WTC11 (cell line): ENCODE measurements around the gene SORCS2.

Experiments
- ARID4B ChIP-seq: sonication (generic); formaldehyde crosslinking; IDR thresholded peaks from 2 replicates; pipeline ENCODE4 v1.8.0; 2023; ENCODE audit warnings: missing genetic modification reagents, mild to moderate bottlenecking, borderline replicate concordance
- CTCF ChIP-seq: fragments of 200-600 bp; IDR thresholded peaks from 2 replicates; pipeline ENCODE4 v1.8.0; 2022; ENCODE audit warnings: antibody characterized with exemption
- FOXK1 ChIP-seq: sonication (generic); formaldehyde crosslinking; IDR thresholded peaks from 2 replicates; pipeline ENCODE4 v1.8.0; 2022; ENCODE audit warnings: mild to moderate bottlenecking, moderate library complexity, missing genetic modification reagents
- NR2C2 ChIP-seq: sonication (generic); formaldehyde crosslinking; IDR thresholded peaks from 2 replicates; pipeline ENCODE4 v1.8.0; 2022; ENCODE audit warnings: mild to moderate bottlenecking, missing genetic modification reagents
- NR3C1 ChIP-seq: sonication (generic); formaldehyde crosslinking; conservative IDR thresholded peaks from 2 replicates; pipeline ENCODE4 v1.8.1; 2023; ENCODE audit warnings: low read depth, mild to moderate bottlenecking, missing genetic modification reagents
- TEAD4 ChIP-seq: sonication (generic); formaldehyde crosslinking; IDR thresholded peaks from 2 replicates; pipeline ENCODE4 v1.8.0; 2022; ENCODE audit warnings: mild to moderate bottlenecking, missing genetic modification reagents
- ZBTB43 ChIP-seq: sonication (generic); formaldehyde crosslinking; IDR thresholded peaks from 2 replicates; pipeline ENCODE4 v1.8.1; 2023; ENCODE audit warnings: mild to moderate bottlenecking, missing genetic modification reagents

- no peak for TF ChIP-seq ARID4B (CRISPR knock-in tag)
- no peak for TF ChIP-seq NR3C1
- no peak for TF ChIP-seq NR2C2 (CRISPR knock-in tag)
- TF ChIP-seq CTCF: no peak
- TF ChIP-seq ZBTB43 (CRISPR knock-in tag): no peak
- no peak for TF ChIP-seq TEAD4 (CRISPR knock-in tag)
- TF ChIP-seq FOXK1 (CRISPR knock-in tag): no peak
Measured at GRCh38 chr4:7522452-7523220, 330.3 kb downstream of the SORCS2 start.
